Measurements from ENCODE around the gene LZTS3. TPM values are rescaled to one million over a fixed set of nuclear protein-coding genes. Genes with fewer than 3 reads are reported as not detected.

The LZTS3 gene
- total and polyA plus RNA-seq, 2 of the 13 experiments (the other 11 are each of a cell fraction or from before 2014, with no cell fraction given), result 10.1 to 31.3 TPM

DNA sequence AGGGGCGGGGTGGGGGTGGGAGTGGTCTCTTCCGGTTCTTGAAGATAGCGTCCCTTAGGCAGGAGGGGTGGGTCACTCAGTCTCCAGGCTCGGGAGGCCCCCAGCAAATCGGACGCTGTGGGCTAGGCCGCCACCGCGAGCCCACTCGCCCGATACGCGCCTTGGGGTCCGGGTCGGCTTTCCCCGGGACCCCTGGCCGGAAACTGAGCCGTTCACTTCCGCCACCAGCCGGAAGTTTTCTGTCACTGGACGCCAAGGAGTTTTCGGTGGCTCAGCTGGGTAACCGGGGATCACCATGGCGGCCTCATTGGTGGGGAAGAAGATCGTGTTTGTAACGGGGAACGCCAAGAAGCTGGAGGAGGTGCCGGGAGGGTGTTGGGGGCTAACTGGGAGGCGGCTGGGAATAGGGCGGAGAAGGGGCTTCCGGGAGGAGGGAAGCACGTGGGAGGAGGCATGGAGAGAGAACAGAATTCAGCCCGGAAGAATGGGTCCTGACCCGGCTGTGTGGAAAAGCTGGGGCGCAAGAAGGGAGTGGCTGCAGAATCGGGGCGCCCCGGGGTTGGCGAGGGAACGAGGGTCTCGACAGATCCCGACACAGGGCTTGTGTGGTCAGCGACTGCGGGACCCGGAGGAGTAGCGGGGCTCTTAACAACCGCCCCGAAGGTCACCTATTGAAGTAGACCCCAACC is 36.1 kb upstream of the LZTS3 start, which contains the start of gene ITPA (continued):
- TF ChIP-seq, protein P1, sequence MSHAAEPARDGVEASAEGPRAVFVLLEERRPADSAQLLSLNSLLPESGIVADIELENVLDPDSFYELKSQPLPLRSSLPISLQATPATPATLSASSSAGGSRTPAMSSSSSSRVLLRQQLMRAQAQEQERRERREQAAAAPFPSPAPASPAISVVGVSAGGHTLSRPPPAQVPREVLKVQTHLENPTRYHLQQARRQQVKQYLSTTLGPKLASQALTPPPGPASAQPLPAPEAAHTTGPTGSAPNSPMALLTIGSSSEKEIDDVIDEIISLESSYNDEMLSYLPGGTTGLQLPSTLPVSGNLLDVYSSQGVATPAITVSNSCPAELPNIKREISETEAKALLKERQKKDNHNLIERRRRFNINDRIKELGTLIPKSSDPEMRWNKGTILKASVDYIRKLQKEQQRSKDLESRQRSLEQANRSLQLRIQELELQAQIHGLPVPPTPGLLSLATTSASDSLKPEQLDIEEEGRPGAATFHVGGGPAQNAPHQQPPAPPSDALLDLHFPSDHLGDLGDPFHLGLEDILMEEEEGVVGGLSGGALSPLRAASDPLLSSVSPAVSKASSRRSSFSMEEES (CRISPR knock-in tag; IDR thresholded peaks at IDR 0.05), result peak; percentile 59; the same call in 1 of the 2 replicates
- TF ChIP-seq ZNF205 (CRISPR knock-in tag; IDR thresholded peaks at IDR 0.05), result peak; percentile 75; the same call in 1 of the 2 replicates
- peak; percentile 85 for TF ChIP-seq KDM5A (IDR thresholded peaks at IDR 0.05; ENCODE audit: borderline replicate concordance, low read length)
- TF ChIP-seq SSRP1 (CRISPR knock-in tag; IDR thresholded peaks at IDR 0.05), result peak; percentile 70; the same call in 1 of the 2 replicates
- TF ChIP-seq ZNF615 (CRISPR knock-in tag; IDR thresholded peaks at IDR 0.05; ENCODE audit: borderline replicate concordance), result peak; percentile 97
- TF ChIP-seq BATF2 (CRISPR knock-in tag; IDR thresholded peaks at IDR 0.05), result no peak
- TF ChIP-seq KAT8 (CRISPR knock-in tag; IDR thresholded peaks at IDR 0.05), result peak; percentile 98
- peak; percentile 94 for TF ChIP-seq ARNTL (CRISPR knock-in tag; IDR thresholded peaks at IDR 0.05)
- TF ChIP-seq, protein P2, sequence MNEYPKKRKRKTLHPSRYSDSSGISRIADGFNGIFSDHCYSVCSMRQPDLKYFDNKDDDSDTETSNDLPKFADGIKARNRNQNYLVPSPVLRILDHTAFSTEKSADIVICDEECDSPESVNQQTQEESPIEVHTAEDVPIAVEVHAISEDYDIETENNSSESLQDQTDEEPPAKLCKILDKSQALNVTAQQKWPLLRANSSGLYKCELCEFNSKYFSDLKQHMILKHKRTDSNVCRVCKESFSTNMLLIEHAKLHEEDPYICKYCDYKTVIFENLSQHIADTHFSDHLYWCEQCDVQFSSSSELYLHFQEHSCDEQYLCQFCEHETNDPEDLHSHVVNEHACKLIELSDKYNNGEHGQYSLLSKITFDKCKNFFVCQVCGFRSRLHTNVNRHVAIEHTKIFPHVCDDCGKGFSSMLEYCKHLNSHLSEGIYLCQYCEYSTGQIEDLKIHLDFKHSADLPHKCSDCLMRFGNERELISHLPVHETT (CRISPR knock-in tag; conservative IDR thresholded peaks at IDR 0.05), result peak; percentile 62; the same call in 1 of the 2 replicates
- TF ChIP-seq, protein P3, sequence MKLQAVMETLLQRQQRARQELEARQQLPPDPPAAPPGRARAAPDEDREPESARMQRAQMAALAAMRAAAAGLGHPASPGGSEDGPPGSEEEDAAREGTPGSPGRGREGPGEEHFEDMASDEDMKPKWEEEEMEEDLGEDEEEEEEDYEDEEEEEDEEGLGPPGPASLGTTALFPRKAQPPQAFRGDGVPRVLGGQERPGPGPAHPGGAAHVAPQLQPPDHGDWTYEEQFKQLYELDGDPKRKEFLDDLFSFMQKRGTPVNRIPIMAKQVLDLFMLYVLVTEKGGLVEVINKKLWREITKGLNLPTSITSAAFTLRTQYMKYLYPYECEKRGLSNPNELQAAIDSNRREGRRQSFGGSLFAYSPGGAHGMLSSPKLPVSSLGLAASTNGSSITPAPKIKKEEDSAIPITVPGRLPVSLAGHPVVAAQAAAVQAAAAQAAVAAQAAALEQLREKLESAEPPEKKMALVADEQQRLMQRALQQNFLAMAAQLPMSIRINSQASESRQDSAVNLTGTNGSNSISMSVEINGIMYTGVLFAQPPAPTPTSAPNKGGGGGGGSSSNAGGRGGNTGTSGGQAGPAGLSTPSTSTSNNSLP (IDR thresholded peaks at IDR 0.05; ENCODE audit: low read depth, low read length), result no peak
- TF ChIP-seq CEBPG (CRISPR knock-in tag; IDR thresholded peaks at IDR 0.05), result no peak
- TF ChIP-seq, protein P4, sequence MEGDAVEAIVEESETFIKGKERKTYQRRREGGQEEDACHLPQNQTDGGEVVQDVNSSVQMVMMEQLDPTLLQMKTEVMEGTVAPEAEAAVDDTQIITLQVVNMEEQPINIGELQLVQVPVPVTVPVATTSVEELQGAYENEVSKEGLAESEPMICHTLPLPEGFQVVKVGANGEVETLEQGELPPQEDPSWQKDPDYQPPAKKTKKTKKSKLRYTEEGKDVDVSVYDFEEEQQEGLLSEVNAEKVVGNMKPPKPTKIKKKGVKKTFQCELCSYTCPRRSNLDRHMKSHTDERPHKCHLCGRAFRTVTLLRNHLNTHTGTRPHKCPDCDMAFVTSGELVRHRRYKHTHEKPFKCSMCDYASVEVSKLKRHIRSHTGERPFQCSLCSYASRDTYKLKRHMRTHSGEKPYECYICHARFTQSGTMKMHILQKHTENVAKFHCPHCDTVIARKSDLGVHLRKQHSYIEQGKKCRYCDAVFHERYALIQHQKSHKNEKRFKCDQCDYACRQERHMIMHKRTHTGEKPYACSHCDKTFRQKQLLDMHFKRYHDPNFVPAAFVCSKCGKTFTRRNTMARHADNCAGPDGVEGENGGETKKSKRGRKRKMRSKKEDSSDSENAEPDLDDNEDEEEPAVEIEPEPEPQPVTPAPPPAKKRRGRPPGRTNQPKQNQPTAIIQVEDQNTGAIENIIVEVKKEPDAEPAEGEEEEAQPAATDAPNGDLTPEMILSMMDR (CRISPR knock-in tag; IDR thresholded peaks at IDR 0.05), result 0 out of 2 replicates have a peak, but pooled peaks have one; percentile 12
- no peak for TF ChIP-seq SCMH1 (CRISPR knock-in tag; IDR thresholded peaks at IDR 0.05; ENCODE audit: borderline replicate concordance)
- peak; percentile 11 for TF ChIP-seq TEAD3 (CRISPR knock-in tag; optimal IDR thresholded peaks at IDR 0.05; ENCODE audit: borderline replicate concordance)
- 0 out of 2 replicates have a peak, but pooled peaks have one; percentile 6 for TF ChIP-seq ZNF550 (CRISPR knock-in tag; IDR thresholded peaks at IDR 0.05; ENCODE audit: borderline replicate concordance)
- TF ChIP-seq, protein P5, sequence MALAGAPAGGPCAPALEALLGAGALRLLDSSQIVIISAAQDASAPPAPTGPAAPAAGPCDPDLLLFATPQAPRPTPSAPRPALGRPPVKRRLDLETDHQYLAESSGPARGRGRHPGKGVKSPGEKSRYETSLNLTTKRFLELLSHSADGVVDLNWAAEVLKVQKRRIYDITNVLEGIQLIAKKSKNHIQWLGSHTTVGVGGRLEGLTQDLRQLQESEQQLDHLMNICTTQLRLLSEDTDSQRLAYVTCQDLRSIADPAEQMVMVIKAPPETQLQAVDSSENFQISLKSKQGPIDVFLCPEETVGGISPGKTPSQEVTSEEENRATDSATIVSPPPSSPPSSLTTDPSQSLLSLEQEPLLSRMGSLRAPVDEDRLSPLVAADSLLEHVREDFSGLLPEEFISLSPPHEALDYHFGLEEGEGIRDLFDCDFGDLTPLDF (CRISPR knock-in tag; IDR thresholded peaks at IDR 0.05), result peak; percentile 62; the same call in 1 of the 2 replicates
- TF ChIP-seq, protein P6, sequence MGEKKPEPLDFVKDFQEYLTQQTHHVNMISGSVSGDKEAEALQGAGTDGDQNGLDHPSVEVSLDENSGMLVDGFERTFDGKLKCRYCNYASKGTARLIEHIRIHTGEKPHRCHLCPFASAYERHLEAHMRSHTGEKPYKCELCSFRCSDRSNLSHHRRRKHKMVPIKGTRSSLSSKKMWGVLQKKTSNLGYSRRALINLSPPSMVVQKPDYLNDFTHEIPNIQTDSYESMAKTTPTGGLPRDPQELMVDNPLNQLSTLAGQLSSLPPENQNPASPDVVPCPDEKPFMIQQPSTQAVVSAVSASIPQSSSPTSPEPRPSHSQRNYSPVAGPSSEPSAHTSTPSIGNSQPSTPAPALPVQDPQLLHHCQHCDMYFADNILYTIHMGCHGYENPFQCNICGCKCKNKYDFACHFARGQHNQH (CRISPR knock-in tag; IDR thresholded peaks at IDR 0.05), result 0 out of 2 replicates have a peak, but pooled peaks have one; percentile 76
- no peak for TF ChIP-seq ZNF468 (CRISPR knock-in tag; IDR thresholded peaks at IDR 0.05)
- TF ChIP-seq NCOA1 (CRISPR knock-in tag; IDR thresholded peaks at IDR 0.05), result no peak; the same call in 1 of the 2 replicates
